GM23338 (cell line): ENCODE results near the gene GPC5. TPM values are rescaled to one million over a fixed set of nuclear protein-coding genes. Genes with fewer than 3 reads are reported as not detected.

ENCODE experiments used
- ATAC-seq: fragments of 200-7000 bp; cut with Tn5 transposase; 3 replicates; pipeline ENCODE4 v1.9.1; 2020
- DNase-seq: peaks from one replicate; pipeline ENCODE4 v3.0.0-alpha.2; 2015; ENCODE audit warnings: low spot score
- H2AFZ ChIP-seq: fragments of 200-600 bp; sonication (generic); 2 replicates; pipeline ENCODE4 v1.8.0; 2016; ENCODE audit warnings: antibody characterized with exemption, mild to moderate bottlenecking, moderate library complexity
- H3F3A ChIP-seq: fragments of 200-600 bp; sonication (generic); replicated peaks from 2 replicates; pipeline ENCODE4 v1.8.0; 2017; ENCODE audit warnings: antibody characterized with exemption, mixed run types, low read depth
- H3K27ac ChIP-seq: fragments of 200-600 bp; sonication (generic); 2 replicates; pipeline ENCODE4 v1.6.1; 2016; ENCODE audit warnings: low read depth
- H3K27me3 ChIP-seq: fragments of 200-600 bp; sonication (generic); 2 replicates; pipeline ENCODE4 v1.8.0; 2016; ENCODE audit warnings: mild to moderate bottlenecking, mixed run types, moderate library complexity; ENCODE audit not compliant: insufficient read depth
- H3K36me3 ChIP-seq: fragments of 200-600 bp; sonication (generic); 2 replicates; pipeline ENCODE4 v1.8.0; 2016; ENCODE audit warnings: mild to moderate bottlenecking; ENCODE audit not compliant: insufficient read depth
- H3K4me1 ChIP-seq: fragments of 200-600 bp; sonication (generic); 2 replicates; pipeline ENCODE4 v1.8.0; 2016; ENCODE audit warnings: mild to moderate bottlenecking, moderate library complexity; ENCODE audit not compliant: insufficient read depth
- H3K4me2 ChIP-seq: fragments of 200-600 bp; sonication (generic); 2 replicates; pipeline ENCODE4 v1.7.1; 2017; ENCODE audit warnings: mixed run types
- H3K4me3 ChIP-seq: fragments of 200-600 bp; sonication (generic); 2 replicates; pipeline ENCODE4 v1.6.1; 2016; ENCODE audit warnings: mixed run types
- H3K79me2 ChIP-seq: fragments of 200-600 bp; sonication (generic); replicated peaks from 2 replicates; pipeline ENCODE4 v1.8.0; 2017; ENCODE audit warnings: mild to moderate bottlenecking; ENCODE audit not compliant: insufficient read depth
- H3K9me2 ChIP-seq: fragments of 200-600 bp; sonication (generic); 2 replicates; pipeline ENCODE4 v1.8.0; 2017; ENCODE audit not compliant: insufficient read depth
- H4K20me1 ChIP-seq: fragments of 200-600 bp; sonication (generic); replicated peaks from 2 replicates; pipeline ENCODE4 v1.8.0; 2017; ENCODE audit warnings: mild to moderate bottlenecking; ENCODE audit not compliant: insufficient read depth
- H3K27ac Mint-ChIP-seq: 2 replicates; pipeline ENCODE4 v1.8.0; 2020; ENCODE audit warnings: inconsistent platforms, mild to moderate bottlenecking, moderate library complexity, mixed read lengths
- H3K27me3 Mint-ChIP-seq: 3 replicates; pipeline ENCODE4 v1.8.0; 2022; ENCODE audit warnings: low read depth, mild to moderate bottlenecking, moderate library complexity, mixed read lengths, inconsistent platforms; ENCODE audit not compliant: insufficient read depth, poor library complexity
- H3K36me3 Mint-ChIP-seq: 3 replicates; pipeline ENCODE4 v1.8.0; 2021; ENCODE audit warnings: low read depth, mild to moderate bottlenecking, inconsistent platforms, moderate library complexity, mixed read lengths
- H3K4me1 Mint-ChIP-seq: 3 replicates; pipeline ENCODE4 v1.8.0; 2020; ENCODE audit warnings: mild to moderate bottlenecking, inconsistent platforms, mixed read lengths
- H3K4me3 Mint-ChIP-seq: 3 replicates; pipeline ENCODE4 v1.8.0; 2021; ENCODE audit warnings: moderate library complexity, mild to moderate bottlenecking, inconsistent platforms, mixed read lengths
- H3K9me3 Mint-ChIP-seq: 3 replicates; pipeline ENCODE4 v1.8.0; 2020; ENCODE audit warnings: moderate library complexity, mild to moderate bottlenecking, inconsistent platforms, mixed read lengths
- CTCF ChIP-seq, 2 experiments: fragments of 200-600 bp in 1 of 2; sonication (generic) in 1 of 2; conservative IDR thresholded peaks; 2 replicates each; pipeline versions ENCODE4 v1.5.1 to v1.6.1; 2016 to 2017; ENCODE audit warnings: antibody characterized with exemption in 2 of 2, low read depth in 2 of 2, mild to moderate bottlenecking in 2 of 2, moderate library complexity in 1 of 2
- ETS1 ChIP-seq: IDR thresholded peaks from 2 replicates; pipeline ENCODE4 v1.6.1; 2016; ENCODE audit warnings: antibody characterized with exemption
- EZH2 ChIP-seq: fragments of 200-600 bp; sonication (generic); IDR thresholded peaks from one replicate; pipeline ENCODE4 v1.8.0; 2017; ENCODE audit warnings: antibody characterized with exemption, mild to moderate bottlenecking, low read depth; ENCODE audit not compliant: unreplicated experiment
- EZH2phosphoT487 ChIP-seq: fragments of 200-600 bp; sonication (generic); IDR thresholded peaks from one replicate; pipeline ENCODE4 v1.8.1; 2018; ENCODE audit warnings: antibody characterized with exemption; ENCODE audit not compliant: unreplicated experiment
- NANOG ChIP-seq: IDR thresholded peaks from 2 replicates; pipeline ENCODE4 v1.6.1; 2016; ENCODE audit warnings: antibody characterized with exemption, borderline replicate concordance
- POLR2AphosphoS5 ChIP-seq: IDR thresholded peaks from 2 replicates; pipeline ENCODE4 v1.6.1; 2016; ENCODE audit warnings: antibody characterized with exemption, low read depth
- STAT1 ChIP-seq: IDR thresholded peaks from one replicate; pipeline ENCODE4 v1.6.1; 2016; ENCODE audit warnings: antibody characterized with exemption; ENCODE audit not compliant: unreplicated experiment
- ZNF331 ChIP-seq: fragments of 250-450 bp; sonication (Bioruptor Pico); IDR thresholded peaks from 2 replicates; pipeline ENCODE4 v1.5.0; 2020; ENCODE audit warnings: low read depth, mild to moderate bottlenecking, moderate library complexity
- ZNF462 ChIP-seq: fragments of 250-450 bp; sonication (Bioruptor Pico); IDR thresholded peaks from 2 replicates; pipeline ENCODE4 v1.5.0; 2020; ENCODE audit warnings: mild to moderate bottlenecking, moderate library complexity
- polyA plus RNA-seq: library from polyadenylated mRNA; unstranded; fragments of >200 nt; fragmentation: Nextera tagmentation; extraction: Ambion mirVana; gene quantifications from 2 replicates; pipeline ENCODE4 v1.2.1, GENCODE V29; 2016
- total RNA-seq: library from RNA; depleted of rRNA; stranded (reverse); fragments of >200 nt; shearing (Covaris generic); gene quantifications from 2 replicates; pipeline ENCODE4 v1.2.3, GENCODE V29; 2014

GPC5 gene
- total and polyA plus RNA-seq, 2 experiments from 2014 or later: 0.95 to 1.1 TPM

GRCh38 chr13:91891141-91891540, 492.7 kb downstream of the GPC5 start (continued):
- TF ChIP-seq CTCF (conservative IDR thresholded peaks at IDR 0.05; ENCODE audit: low read depth in 2 of 2): no peak
- TF ChIP-seq POLR2AphosphoS5: no peak
- TF ChIP-seq EZH2: no peak
- no peak for TF ChIP-seq ZNF462 (CRISPR knock-in tag)

- DNase-seq: no peak
- no peaks in the 10 kb centered on the region for H3F3A ChIP-seq
- no peaks in the 10 kb centered on the region for H3K79me2 ChIP-seq
- no peak overlapping the region for H3K4me3 ChIP-seq
- Mint-ChIP-seq H3K4me1 (no peaks in the 10 kb centered on the region), H3K36me3 (no peaks in the 10 kb centered on the region; the same call in 2 of the 3 replicates), H3K27me3 (no peaks in the 10 kb centered on the region), H3K27ac (no peak overlapping the region), H3K4me3 (no peak overlapping the region), H3K9me3 (no peaks in the 10 kb centered on the region)
- no peaks in the 10 kb centered on the region for H3K9me2 ChIP-seq
- no peak for ATAC-seq
- H3K36me3 ChIP-seq: no peaks in the 10 kb centered on the region
- H4K20me1 ChIP-seq: no peaks in the 10 kb centered on the region
- H3K27ac ChIP-seq: no peak overlapping the region
- no peak for TF ChIP-seq EZH2phosphoT487
- TF ChIP-seq EZH2: no peak
- no peak for TF ChIP-seq ETS1
- TF ChIP-seq STAT1: no peak
- TF ChIP-seq POLR2AphosphoS5: no peak
- no peak for TF ChIP-seq NANOG
- no peak for TF ChIP-seq ZNF331 (CRISPR knock-in tag)
- no peak overlapping the region for H3K4me2 ChIP-seq
- no peaks in the 10 kb centered on the region for H3K27me3 ChIP-seq
- no peak overlapping the region for H2AFZ ChIP-seq
- no peaks in the 10 kb centered on the region for H3K4me1 ChIP-seq
These were observed 494.6 kb downstream of the GPC5 start for GRCh38 chr13:91893040-91893439.
